K562 (cell line): Measurements from ENCODE around the gene PIK3R1. TPM values are rescaled to one million over a fixed set of nuclear protein-coding genes. Genes with fewer than 3 reads are reported as not detected.

Experiments
- BDP1 ChIP-seq: IDR thresholded peaks from 3 replicates; pipeline ENCODE4 v1.6.1; 2011; ENCODE audit not compliant: insufficient read length, insufficient read depth
- CCAR2 ChIP-seq: fragments of 200-400 bp; formaldehyde crosslinking; IDR thresholded peaks from 2 replicates; pipeline ENCODE4 v1.6.1; 2017; ENCODE audit warnings: mild to moderate bottlenecking, low read depth, low read length
- CEBPZ ChIP-seq: fragments of 150-350 bp; IDR thresholded peaks from 2 replicates; pipeline ENCODE4 v1.6.1; 2014; ENCODE audit warnings: low read depth, mild to moderate bottlenecking, low read length, borderline replicate concordance
- CREBBP ChIP-seq: IDR thresholded peaks from one replicate; pipeline ENCODE4 v1.6.1; 2012; ENCODE audit warnings: low read depth, mild to moderate bottlenecking, control low read depth, inconsistent platforms, low read length
- CTBP1 ChIP-seq: fragments of 450-650 bp; IDR thresholded peaks from 2 replicates; pipeline ENCODE4 v1.6.1; 2016; ENCODE audit warnings: borderline replicate concordance
- DNMT1 ChIP-seq: fragments of 450-650 bp; IDR thresholded peaks from 2 replicates; pipeline ENCODE4 v1.6.1; 2016; ENCODE audit warnings: antibody characterized with exemption, mild to moderate bottlenecking
- FOS ChIP-seq: IDR thresholded peaks from 3 replicates; pipeline ENCODE4 v1.6.1; 2011; ENCODE audit not compliant: insufficient read length; ENCODE audit errors: extremely low read depth
- FOXP4 ChIP-seq: sonication (generic); formaldehyde crosslinking; IDR thresholded peaks from 2 replicates; pipeline ENCODE4 v1.8.0; 2022; ENCODE audit warnings: mild to moderate bottlenecking, missing genetic modification reagents, borderline replicate concordance
- GABPA ChIP-seq: fragments of 200-800 bp; sonication (Bioruptor generic); conservative IDR thresholded peaks from 2 replicates; pipeline ENCODE4 v1.6.1; 2016; ENCODE audit warnings: low read depth, missing genetic modification characterization, missing compliant biosample characterization
- KDM1A ChIP-seq, 2 experiments: fragments of 450-650 bp; IDR thresholded peaks; 2 replicates each; pipeline ENCODE4 v1.6.1; 2016; ENCODE audit warnings: mild to moderate bottlenecking in 2 of 2
- MTA3 ChIP-seq: fragments of 450-650 bp; formaldehyde crosslinking; IDR thresholded peaks from 2 replicates; pipeline ENCODE4 v1.6.1; 2017; ENCODE audit warnings: mild to moderate bottlenecking, borderline replicate concordance
- NCOA2 ChIP-seq, 2 experiments: fragments of 450-650 bp; IDR thresholded peaks; 2 replicates each; pipeline ENCODE4 v1.6.1; 2018; ENCODE audit warnings: mild to moderate bottlenecking in 2 of 2, moderate library complexity in 1 of 2; ENCODE audit not compliant: partially characterized antibody in 2 of 2
- NKRF ChIP-seq: fragments of 450-650 bp; IDR thresholded peaks from 2 replicates; pipeline ENCODE4 v1.6.1; 2016; ENCODE audit warnings: borderline replicate concordance
- POLR3G ChIP-seq: IDR thresholded peaks from 2 replicates; pipeline ENCODE4 v1.6.1; 2011; ENCODE audit not compliant: insufficient read length, insufficient replicate concordance; ENCODE audit errors: extremely low read depth
- RBFOX2 ChIP-seq: fragments of 200-400 bp; formaldehyde crosslinking; IDR thresholded peaks from 2 replicates; pipeline ENCODE4 v1.6.1; 2017; ENCODE audit warnings: low read depth, mild to moderate bottlenecking, low read length, moderate library complexity
- SIX5 ChIP-seq, 2 experiments: IDR thresholded peaks; 2 replicates each; pipeline ENCODE4 v1.6.1; 2011; ENCODE audit warnings: low read length in 2 of 2, borderline replicate concordance in 1 of 2, low read depth in 1 of 2, mild to moderate bottlenecking in 1 of 2, moderate library complexity in 1 of 2; ENCODE audit not compliant: insufficient read depth in 1 of 2
- SLC30A9 ChIP-seq: fragments of 250-450 bp; sonication (Bioruptor Pico); IDR thresholded peaks from 2 replicates; pipeline ENCODE4 v1.8.0; 2022; ENCODE audit warnings: mild to moderate bottlenecking, moderate library complexity
- SRSF1 ChIP-seq: fragments of 200-400 bp; formaldehyde crosslinking; IDR thresholded peaks from 2 replicates; pipeline ENCODE4 v1.6.1; 2017; ENCODE audit warnings: mild to moderate bottlenecking, low read depth, low read length, moderate library complexity
- ZBTB7A ChIP-seq: IDR thresholded peaks from 2 replicates; pipeline ENCODE4 v1.6.1; 2011; ENCODE audit warnings: low read depth, mild to moderate bottlenecking, low read length, moderate library complexity, borderline replicate concordance; ENCODE audit not compliant: control insufficient read depth
- ZKSCAN1 ChIP-seq: fragments of 150-350 bp; IDR thresholded peaks from 2 replicates; pipeline ENCODE4 v1.6.1; 2016; ENCODE audit warnings: low read depth, low read length
- ZNF12 ChIP-seq: sonication (generic); formaldehyde crosslinking; IDR thresholded peaks from 2 replicates; pipeline ENCODE4 v1.4.0; 2020; ENCODE audit warnings: mild to moderate bottlenecking, missing genetic modification reagents
- ZNF41 ChIP-seq: fragments of 250-450 bp; sonication (Bioruptor Pico); conservative IDR thresholded peaks from 2 replicates; pipeline ENCODE4 v1.4.0; 2020; ENCODE audit warnings: mild to moderate bottlenecking
- ZNF830 ChIP-seq: fragments of 250-450 bp; sonication (Bioruptor Pico); IDR thresholded peaks from 2 replicates; pipeline ENCODE4 v1.5.0; 2021; ENCODE audit warnings: mild to moderate bottlenecking
- ZSCAN29 ChIP-seq: fragments of 450-650 bp; IDR thresholded peaks from 2 replicates; pipeline ENCODE4 v1.6.1; 2017
- polyA plus RNA-seq, 8 experiments: library from polyadenylated mRNA; depleted of rRNA in 4 of 8; stranded (reverse) in 5 of 8; unstranded in 3 of 8; fragments of >200 nt; fragmentation: Nextera tagmentation in 2 of 8; fragmentation: Illumina TruSeq in 1 of 8; extraction: Ambion mirVana in 2 of 8; extraction: Trizol in 1 of 8; gene quantifications; 2 replicates each; pipeline versions ENCODE4 v1.2.1 to v1.2.3, GENCODE V29; 2011 to 2014; ENCODE audit warnings: inconsistent platforms in 1 of 8, missing spikeins in 1 of 8
- total RNA-seq, 7 experiments: library from RNA; depleted of rRNA in 6 of 7; stranded (reverse); fragments of >200 nt in 6 of 7; fragmentation: Illumina TruSeq in 2 of 7; extraction: Trizol in 2 of 7; gene quantifications; 2 replicates each; pipeline versions ENCODE4 v1.2.1 to v1.2.3, GENCODE V29; 2011 to 2021; ENCODE audit warnings: low replicate concordance in 1 of 7

PIK3R1 gene
- total and polyA plus RNA-seq, 9 of the 15 experiments (the other 6 are each of a cell fraction or from before 2014, with no cell fraction given) = 1.1 to 9.7 (median 4.8) TPM

- TF ChIP-seq RBFOX2 (peak; percentile 3), NCOA2 (IDR thresholded peaks at IDR 0.05; ENCODE audit: partially characterized antibody in 2 of 2) (no peak), DNMT1 (no peak), ZNF830 (CRISPR knock-in tag) (no peak), CREBBP (no peak), POLR3G (no peak), MTA3 (no peak; the same call in 1 of the 2 replicates), KDM1A (IDR thresholded peaks at IDR 0.05) (no peak), CEBPZ (no peak), BDP1 (no peak), NKRF (no peak), SLC30A9 (CRISPR knock-in tag) (no peak), SIX5 (IDR thresholded peaks at IDR 0.05; ENCODE audit: borderline replicate concordance in 1 of 2, insufficient read depth in 1 of 2, low read depth in 1 of 2, low read length in 2 of 2) (no peak), ZSCAN29 (no peak), ZBTB7A (0 out of 2 replicates have a peak, but pooled peaks have one; percentile 22), ZNF41 (CRISPR knock-in tag) (no peak), SRSF1 (no peak), CTBP1 (0 out of 2 replicates have a peak, but pooled peaks have one; percentile 1), FOXP4 (no peak), ZNF12 (no peak), GABPA (tag) (peak; percentile 67), FOS (no peak), ZKSCAN1 (no peak), CCAR2 (no peak)
Measured at GRCh38 chr5:68215898-68216244, 315 bp downstream of the PIK3R1 start (continued).
